HFF-Myc (cell line): Measurements from ENCODE around the gene TGFB3.

Experiments used
- DNase-seq: peaks from one replicate; pipeline ENCODE4 v3.0.0-alpha.2; 2011; ENCODE audit warnings: low read depth; ENCODE audit errors: extremely low read depth
- H3K4me3 ChIP-seq: replicated peaks from 2 replicates; pipeline ENCODE4 v1.5.1; 2011; ENCODE audit warnings: low read depth, mild to moderate bottlenecking, control low read depth, low read length
- TF ChIP-seq, protein P1 (sequence below): IDR thresholded peaks from 2 replicates; pipeline ENCODE4 v1.5.1; 2012; ENCODE audit warnings: mild to moderate bottlenecking, low read depth, low read length, control low read depth; ENCODE audit errors: missing control alignments

The TGFB3 gene

DNA sequence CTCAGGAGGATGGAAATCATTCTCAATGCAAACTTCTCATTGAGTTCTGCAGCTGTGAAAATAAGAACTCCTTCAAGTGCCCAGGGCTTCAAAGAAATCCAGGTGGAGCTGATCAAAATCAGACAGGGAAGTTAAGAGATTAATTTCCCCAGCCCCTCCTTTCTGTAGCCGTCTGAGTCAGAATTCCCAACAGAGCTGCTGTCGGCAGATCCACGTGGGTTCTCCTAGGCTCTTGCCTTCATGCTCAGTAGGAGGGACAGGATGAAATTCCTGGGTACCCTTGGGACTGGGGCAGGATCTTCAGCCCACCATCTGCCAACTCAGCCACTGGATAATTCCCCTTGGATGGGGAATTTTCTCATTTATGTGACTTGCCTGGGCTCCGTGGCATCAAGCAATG, 13.3 kb downstream of the TGFB3 start:
- TF ChIP-seq, protein P1, sequence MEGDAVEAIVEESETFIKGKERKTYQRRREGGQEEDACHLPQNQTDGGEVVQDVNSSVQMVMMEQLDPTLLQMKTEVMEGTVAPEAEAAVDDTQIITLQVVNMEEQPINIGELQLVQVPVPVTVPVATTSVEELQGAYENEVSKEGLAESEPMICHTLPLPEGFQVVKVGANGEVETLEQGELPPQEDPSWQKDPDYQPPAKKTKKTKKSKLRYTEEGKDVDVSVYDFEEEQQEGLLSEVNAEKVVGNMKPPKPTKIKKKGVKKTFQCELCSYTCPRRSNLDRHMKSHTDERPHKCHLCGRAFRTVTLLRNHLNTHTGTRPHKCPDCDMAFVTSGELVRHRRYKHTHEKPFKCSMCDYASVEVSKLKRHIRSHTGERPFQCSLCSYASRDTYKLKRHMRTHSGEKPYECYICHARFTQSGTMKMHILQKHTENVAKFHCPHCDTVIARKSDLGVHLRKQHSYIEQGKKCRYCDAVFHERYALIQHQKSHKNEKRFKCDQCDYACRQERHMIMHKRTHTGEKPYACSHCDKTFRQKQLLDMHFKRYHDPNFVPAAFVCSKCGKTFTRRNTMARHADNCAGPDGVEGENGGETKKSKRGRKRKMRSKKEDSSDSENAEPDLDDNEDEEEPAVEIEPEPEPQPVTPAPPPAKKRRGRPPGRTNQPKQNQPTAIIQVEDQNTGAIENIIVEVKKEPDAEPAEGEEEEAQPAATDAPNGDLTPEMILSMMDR: no peak
- no peak for DNase-seq
- H3K4me3 ChIP-seq: no peak overlapping the region

DNA sequence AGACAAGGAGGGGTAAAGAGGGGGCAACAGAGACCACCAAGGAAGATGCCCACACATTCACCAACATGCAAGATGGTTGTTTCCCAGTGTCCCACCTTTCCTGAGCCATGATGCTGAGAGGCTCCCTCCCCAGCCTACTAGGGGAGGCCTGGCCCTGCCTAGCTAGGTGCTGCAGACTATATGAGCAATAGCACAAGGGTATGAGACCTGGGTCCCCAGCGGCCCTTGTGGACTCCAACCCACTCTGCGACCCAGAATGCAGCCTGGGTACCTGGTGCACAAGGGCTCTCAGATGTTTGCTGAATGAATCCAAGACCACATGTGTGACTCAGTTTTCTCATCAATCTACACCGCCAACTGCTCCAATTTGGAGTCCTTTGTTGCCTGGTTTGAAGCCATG, 13.9 kb downstream of the TGFB3 start:
- DNase-seq: no peak
- TF ChIP-seq, protein P1: no peak
- no peak overlapping the region for H3K4me3 ChIP-seq

DNA sequence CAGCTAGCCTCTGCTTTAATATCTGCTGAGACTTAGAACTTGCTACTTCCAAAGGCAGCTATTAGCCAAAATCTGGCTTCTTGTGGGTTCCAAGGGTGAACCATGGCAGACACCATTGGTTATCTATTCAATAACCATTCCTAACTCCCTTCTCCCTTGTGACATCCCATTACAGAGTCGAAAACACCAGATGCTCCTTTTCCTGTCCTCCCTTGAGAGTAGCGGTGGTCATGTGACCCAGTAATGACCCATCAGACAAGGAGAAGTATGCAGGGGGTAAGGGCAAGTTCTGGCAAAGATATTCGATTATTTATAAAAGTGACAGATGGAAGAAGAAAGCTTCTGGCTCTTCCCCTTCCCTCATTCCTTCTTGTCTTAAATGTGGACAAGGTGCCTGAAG, 20.1 kb downstream of the TGFB3 start:
- TF ChIP-seq, protein P1: no peak
- no peak for DNase-seq
- H3K4me3 ChIP-seq: no peak overlapping the region

DNA sequence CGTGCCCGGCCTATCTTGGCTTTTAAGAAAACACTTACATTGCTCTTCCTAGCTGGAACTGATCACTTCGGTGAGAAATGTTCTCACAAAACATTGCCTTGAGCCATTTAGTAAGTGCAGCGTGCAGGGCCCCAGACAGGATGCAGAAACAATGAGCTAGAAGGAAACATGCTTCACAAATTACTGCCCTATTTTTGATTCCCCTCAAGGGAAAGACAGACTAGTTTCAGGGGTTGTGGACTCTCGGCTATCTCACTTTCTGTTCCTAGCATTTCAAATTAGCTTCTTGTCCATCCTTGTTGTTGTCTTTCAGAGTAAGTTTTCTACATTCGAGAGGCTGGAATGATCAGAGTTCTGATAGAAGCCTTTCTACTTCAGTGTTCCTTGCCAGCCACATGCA, 21.6 kb downstream of the TGFB3 start:
- no peak overlapping the region for H3K4me3 ChIP-seq
- TF ChIP-seq, protein P1: no peak
- DNase-seq: no peak

DNA sequence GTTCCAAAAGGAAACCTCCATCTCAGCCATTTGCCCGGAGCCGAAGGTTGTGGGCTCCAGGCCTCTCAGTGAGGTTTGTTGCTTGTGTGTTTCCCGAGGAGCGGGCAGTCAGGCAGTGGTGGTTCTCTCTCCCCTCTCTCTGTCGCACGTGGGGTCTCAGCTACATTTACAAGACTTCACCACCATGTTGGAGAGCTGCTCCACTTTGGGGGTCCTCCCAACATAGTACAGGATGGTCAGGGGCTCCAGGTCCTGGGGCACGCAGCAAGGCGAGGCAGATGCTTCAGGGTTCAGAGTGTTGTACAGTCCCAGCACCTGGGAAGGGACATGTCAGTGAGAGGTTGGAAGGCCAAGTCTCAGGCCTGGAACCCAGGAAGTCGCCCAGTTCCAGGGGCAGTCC, 22.8 kb downstream of the TGFB3 start:
- TF ChIP-seq, protein P1: no peak
- H3K4me3 ChIP-seq: no peak overlapping the region
- no peak for DNase-seq

DNA sequence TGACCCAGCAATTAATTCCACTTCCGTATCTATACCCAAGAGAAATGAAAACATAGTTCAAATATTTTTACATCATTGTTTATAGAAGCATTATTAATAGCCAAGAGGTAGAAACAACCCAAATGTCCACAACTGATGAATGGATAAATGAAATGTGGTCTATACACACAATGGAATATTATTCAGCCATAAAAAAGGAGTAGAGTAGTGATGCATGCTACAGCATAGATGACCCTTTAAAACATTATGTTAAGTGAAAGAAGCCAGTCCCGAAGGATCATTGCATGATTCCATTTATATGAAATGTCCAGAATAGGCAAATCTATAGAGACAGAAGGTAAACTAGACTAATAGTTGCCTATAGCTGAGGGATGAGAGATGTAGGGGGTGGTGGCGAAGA, 29.3 kb downstream of the TGFB3 start:
- TF ChIP-seq, protein P1: no peak
- DNase-seq: no peak
- H3K4me3 ChIP-seq: no peak overlapping the region

DNA sequence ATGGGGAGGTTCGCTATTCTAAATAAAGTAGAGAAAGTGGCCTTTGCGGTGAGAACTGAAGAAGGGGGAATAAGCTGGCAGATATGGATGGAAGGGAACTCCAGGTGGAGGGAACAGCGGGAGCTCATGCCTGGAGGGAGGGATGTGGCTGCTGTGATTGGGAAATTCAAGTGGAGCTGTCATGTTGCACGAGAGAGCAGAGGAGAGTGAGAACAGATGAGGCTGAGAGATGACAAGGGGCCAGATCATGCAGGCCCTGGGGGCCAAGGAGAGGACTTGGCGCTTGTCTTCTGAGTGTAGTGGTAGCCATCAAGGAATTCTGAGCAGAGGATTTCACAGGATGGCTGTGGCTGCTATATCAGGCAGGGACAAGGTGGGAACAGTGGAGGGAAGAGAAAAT, 35.0 kb downstream of the TGFB3 start:
- DNase-seq: no peak
- TF ChIP-seq, protein P1: no peak
- H3K4me3 ChIP-seq: no peak overlapping the region
